HepG2 (cell line): Measurements from ENCODE around the gene PPP1R12A. TPM values are rescaled to one million over a fixed set of nuclear protein-coding genes. Genes with fewer than 3 reads are reported as not detected.

Experiments used
- ATAC-seq: fragments of 200-7000 bp; cut with Tn5 transposase; 3 replicates; pipeline ENCODE4 v1.9.1; 2020; ENCODE audit warnings: mild to moderate bottlenecking, moderate library complexity
- BruUV-seq: library from RNA; stranded (reverse); fragments of 400-500 nt; replicated peaks from 2 replicates; lab custom pipeline; 2021; lab: Mats Ljungman, UMichigan
- CTCF ChIA-PET: fragments of 300-600 bp; formaldehyde crosslinking; extraction: SDS; loops from one replicate; lab custom pipeline; 2021; ENCODE audit warnings: low total read pairs, inconsistent platforms, low intra/inter-chr PET ratio; lab: Yijun Ruan, JAX
- POLR2A ChIA-PET: fragments of 350-600 bp; sonication (Branson Sonifier 250); formaldehyde crosslinking; loops from one replicate; lab custom pipeline; 2020; ENCODE audit warnings: antibody characterized with exemption, inconsistent platforms; lab: Yijun Ruan, JAX
- DNase-seq: peaks from one replicate; pipeline ENCODE4 v3.0.0-alpha.2; 2015; ENCODE audit warnings: low spot score
- FAIRE-seq: peaks from 3 replicates; lab custom pipeline; 2011; peaks lifted over from hg19 to GRCh38; lab: Jason Lieb, UNC
- H2AFZ ChIP-seq: one replicate; pipeline ENCODE4 v1.6.1; 2011; ENCODE audit warnings: low read length, inconsistent platforms
- H3K27ac ChIP-seq: fragments of 300-600 bp; 3 replicates; pipeline ENCODE4 v1.8.0; 2011; ENCODE audit warnings: mixed run types, mild to moderate bottlenecking, mixed read lengths, low read length, inconsistent platforms; ENCODE audit not compliant: insufficient read depth; ENCODE audit errors: extremely low read length
- H3K27me3 ChIP-seq, 2 experiments: fragments of 200-600 bp in 1 of 2; 2 replicates in 1 of 2; 3 replicates in 1 of 2; pipeline versions ENCODE4 v1.6.0 to v1.8.0; 2011; ENCODE audit warnings: low read length in 2 of 2, mild to moderate bottlenecking in 2 of 2, moderate library complexity in 2 of 2, inconsistent platforms in 1 of 2; ENCODE audit not compliant: insufficient read depth in 2 of 2, control insufficient read depth in 1 of 2
- H3K36me3 ChIP-seq, 2 experiments: fragments of 200-600 bp in 1 of 2; replicated peaks in 1 of 2; 2 replicates in 1 of 2; 3 replicates in 1 of 2; pipeline versions ENCODE4 v1.5.1 to v1.8.0; 2011; ENCODE audit warnings: low read length in 2 of 2, inconsistent platforms in 1 of 2; ENCODE audit not compliant: insufficient read depth in 2 of 2, control insufficient read depth in 1 of 2
- H3K4me1 ChIP-seq: 2 replicates; pipeline ENCODE4 v1.5.1; 2012; ENCODE audit warnings: low read length, inconsistent platforms; ENCODE audit not compliant: insufficient read depth
- H3K4me2 ChIP-seq: 2 replicates; pipeline ENCODE4 v1.6.0; 2011; ENCODE audit warnings: low read depth, low read length, inconsistent platforms
- H3K4me3 ChIP-seq, 3 experiments: fragments of 200-600 bp in 1 of 3; sonication (generic), shearing (Covaris generic) in 1 of 3; replicated peaks in 1 of 3; 2 replicates each; pipeline ENCODE4 v1.5.1; 2011 to 2016; ENCODE audit warnings: low read length in 3 of 3, inconsistent platforms in 2 of 3, low read depth in 2 of 3, mild to moderate bottlenecking in 2 of 3, control low read depth in 1 of 3, mixed read lengths in 1 of 3; ENCODE audit not compliant: insufficient read depth in 1 of 3
- H3K79me2 ChIP-seq: one replicate; pipeline ENCODE4 v1.6.1; 2011; ENCODE audit warnings: low read length, inconsistent platforms; ENCODE audit not compliant: insufficient read depth
- H3K9ac ChIP-seq: 2 replicates; pipeline ENCODE4 v1.6.0; 2011; ENCODE audit warnings: mild to moderate bottlenecking, low read depth, low read length, inconsistent platforms; ENCODE audit not compliant: insufficient read depth
- H3K9me3 ChIP-seq: 2 replicates; pipeline ENCODE4 v1.5.1; 2012; ENCODE audit warnings: mild to moderate bottlenecking, low read length
- H4K20me1 ChIP-seq: 2 replicates; pipeline ENCODE4 v1.6.0; 2011; ENCODE audit warnings: inconsistent platforms, mild to moderate bottlenecking, low read length, moderate library complexity; ENCODE audit not compliant: insufficient read depth
- HIVEP1 ChIP-seq: sonication (generic); formaldehyde crosslinking; IDR thresholded peaks from 2 replicates; pipeline ENCODE4 v1.4.0; 2020; ENCODE audit warnings: mild to moderate bottlenecking, missing genetic modification reagents
- HOXD1 ChIP-seq: sonication (generic); formaldehyde crosslinking; IDR thresholded peaks from 2 replicates; pipeline ENCODE4 v1.5.0; 2020; ENCODE audit warnings: missing genetic modification reagents
- ISX ChIP-seq: sonication (generic); formaldehyde crosslinking; conservative IDR thresholded peaks from 2 replicates; pipeline ENCODE4 v1.5.0; 2020; ENCODE audit warnings: missing genetic modification reagents
- JUND ChIP-seq: sonication (generic); formaldehyde crosslinking; IDR thresholded peaks from 2 replicates; pipeline ENCODE4 v1.8.0; 2022; ENCODE audit warnings: mild to moderate bottlenecking, missing genetic modification reagents
- KAT8 ChIP-seq: IDR thresholded peaks from 2 replicates; pipeline ENCODE4 v1.6.1; 2016; ENCODE audit warnings: missing genetic modification reagents, missing compliant biosample characterization
- KDM1A ChIP-seq: IDR thresholded peaks from 2 replicates; pipeline ENCODE4 v1.6.1; 2016; ENCODE audit warnings: missing compliant biosample characterization
- PATZ1 ChIP-seq: sonication (generic); formaldehyde crosslinking; IDR thresholded peaks from 2 replicates; pipeline ENCODE4 v1.4.0; 2020; ENCODE audit warnings: missing genetic modification reagents
- PRPF4 ChIP-seq: fragments of 200-400 bp; formaldehyde crosslinking; IDR thresholded peaks from 2 replicates; pipeline ENCODE4 v1.6.1; 2016; ENCODE audit warnings: low read length, low read depth; ENCODE audit not compliant: poor library complexity, severe bottlenecking
- SIX4 ChIP-seq: sonication (generic); formaldehyde crosslinking; IDR thresholded peaks from 2 replicates; pipeline ENCODE4 v1.4.0; 2020; ENCODE audit warnings: missing genetic modification reagents
- SRSF4 ChIP-seq: fragments of 200-400 bp; formaldehyde crosslinking; IDR thresholded peaks from one replicate; pipeline ENCODE4 v1.6.1; 2018; ENCODE audit warnings: mild to moderate bottlenecking, low read depth, low read length, moderate library complexity; ENCODE audit not compliant: poor library complexity, severe bottlenecking
- ZBTB25 ChIP-seq: IDR thresholded peaks from 2 replicates; pipeline ENCODE4 v1.6.1; 2018; ENCODE audit warnings: missing genetic modification reagents
- ZNF552 ChIP-seq: sonication (generic); formaldehyde crosslinking; IDR thresholded peaks from 2 replicates; pipeline ENCODE4 v1.9.0; 2022; ENCODE audit warnings: missing genetic modification reagents, mild to moderate bottlenecking, borderline replicate concordance
- ZSCAN21 ChIP-seq: sonication (generic); formaldehyde crosslinking; IDR thresholded peaks from 2 replicates; pipeline ENCODE4 v1.8.0; 2022; ENCODE audit warnings: mild to moderate bottlenecking, missing genetic modification reagents, moderate library complexity, borderline replicate concordance
- WGBS: methylation state at CpG from one replicate; pipeline ENCODE4 v1.1.6; 2017; ENCODE audit warnings: low lambda C conversion rate; 5-methylcytosine and 5-hydroxymethylcytosine counted together
- in situ Hi-C: cut with HindIII; loops from 2 replicates; pipeline ENCODE4 v1.10.0; 2017; ENCODE audit warnings: low pct_unique_long_range_greater_than_20kb; ENCODE audit not compliant: extremely low pct_ligation_motif_present
- intact Hi-C: fragments of 100-400 bp; cut with micrococcal nuclease; formaldehyde crosslinking; loops from one replicate; pipeline ENCODE4 v1.10.0; 2022; ENCODE audit not compliant: unreplicated experiment
- polyA plus RNA-seq, 8 experiments: library from polyadenylated mRNA; depleted of rRNA in 3 of 8; stranded (reverse) in 7 of 8; unstranded in 1 of 8; fragments of >200 nt; fragmentation: Illumina TruSeq in 4 of 8; extraction: Trizol in 4 of 8; gene quantifications; 2 replicates each; pipeline versions ENCODE4 v1.2.1 to v1.2.3, GENCODE V29; 2011 to 2016; ENCODE audit warnings: low read depth in 4 of 8, missing spikeins in 1 of 8, mixed read lengths in 1 of 8; ENCODE audit not compliant: insufficient read depth in 1 of 8
- total RNA-seq, 5 experiments: library from RNA; depleted of rRNA; stranded (reverse); fragments of >200 nt; fragmentation: Illumina TruSeq; extraction: Trizol; gene quantifications; 2 replicates each; pipeline ENCODE4 v1.2.3, GENCODE V29; 2016; ENCODE audit warnings: low read depth in 1 of 5
- TF ChIP-seq, protein P1 (sequence below): sonication (generic); formaldehyde crosslinking; IDR thresholded peaks from 2 replicates; pipeline ENCODE4 v1.4.0; 2020; ENCODE audit warnings: missing genetic modification reagents
- TF ChIP-seq, protein P2 (sequence below): sonication (generic); formaldehyde crosslinking; IDR thresholded peaks from 2 replicates; pipeline ENCODE4 v1.9.0; 2021; ENCODE audit warnings: missing genetic modification reagents, borderline replicate concordance

The PPP1R12A gene
- total and polyA plus RNA-seq, 2 of the 13 experiments (the other 11 are each of a cell fraction or from before 2014, with no cell fraction given): 23.8 to 50.0 TPM

DNA sequence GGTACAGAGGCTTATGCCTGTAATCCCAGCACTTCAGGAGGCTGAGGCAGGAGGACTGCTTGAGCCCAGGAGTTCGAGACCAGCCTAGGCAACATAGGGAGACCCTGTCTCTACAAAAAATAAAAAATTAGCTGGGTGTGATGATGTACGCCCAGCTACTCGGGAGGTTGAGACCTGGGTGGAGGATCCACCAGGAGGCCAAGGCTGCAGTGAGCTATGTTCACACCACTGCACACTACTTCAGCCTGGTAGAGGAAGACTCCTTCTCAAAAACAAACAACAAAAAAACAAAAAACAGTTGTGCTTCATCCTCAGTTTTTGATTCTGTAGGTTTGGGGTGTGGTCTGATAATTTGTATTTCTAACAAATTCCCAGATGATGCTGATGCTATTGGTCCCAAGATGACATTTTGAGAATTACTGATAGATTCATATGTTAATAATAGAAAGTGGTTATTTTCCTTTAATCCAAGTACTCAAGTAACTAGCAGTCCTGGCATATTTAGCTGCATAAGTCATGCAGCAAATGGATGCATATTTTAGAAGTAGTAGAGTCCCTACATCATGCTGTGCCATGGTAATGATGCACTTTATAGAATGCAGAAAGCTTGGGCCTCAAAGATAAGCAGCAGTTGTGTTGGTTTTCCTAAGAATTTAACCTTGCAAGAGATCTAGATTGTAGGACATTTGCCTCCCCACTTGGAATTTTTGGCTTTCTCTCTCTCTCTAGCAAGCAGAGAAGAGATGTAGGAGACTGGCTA is 168.0 kb downstream of the PPP1R12A start (continued):
- TF ChIP-seq, protein P1, sequence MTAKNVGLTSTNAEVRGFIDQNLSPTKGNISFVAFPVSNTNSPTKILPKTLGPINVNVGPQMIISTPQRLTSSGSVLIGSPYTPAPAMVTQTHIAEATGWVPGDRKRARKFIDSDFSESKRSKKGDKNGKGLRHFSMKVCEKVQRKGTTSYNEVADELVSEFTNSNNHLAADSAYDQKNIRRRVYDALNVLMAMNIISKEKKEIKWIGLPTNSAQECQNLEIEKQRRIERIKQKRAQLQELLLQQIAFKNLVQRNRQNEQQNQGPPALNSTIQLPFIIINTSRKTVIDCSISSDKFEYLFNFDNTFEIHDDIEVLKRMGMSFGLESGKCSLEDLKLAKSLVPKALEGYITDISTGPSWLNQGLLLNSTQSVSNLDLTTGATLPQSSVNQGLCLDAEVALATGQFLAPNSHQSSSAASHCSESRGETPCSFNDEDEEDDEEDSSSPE: no peak
- TF ChIP-seq KDM1A: no peak
- TF ChIP-seq ISX (CRISPR knock-in tag): no peak
- no peak for TF ChIP-seq KAT8 (CRISPR knock-in tag)
- no peak for TF ChIP-seq SRSF4
- TF ChIP-seq, protein P2, sequence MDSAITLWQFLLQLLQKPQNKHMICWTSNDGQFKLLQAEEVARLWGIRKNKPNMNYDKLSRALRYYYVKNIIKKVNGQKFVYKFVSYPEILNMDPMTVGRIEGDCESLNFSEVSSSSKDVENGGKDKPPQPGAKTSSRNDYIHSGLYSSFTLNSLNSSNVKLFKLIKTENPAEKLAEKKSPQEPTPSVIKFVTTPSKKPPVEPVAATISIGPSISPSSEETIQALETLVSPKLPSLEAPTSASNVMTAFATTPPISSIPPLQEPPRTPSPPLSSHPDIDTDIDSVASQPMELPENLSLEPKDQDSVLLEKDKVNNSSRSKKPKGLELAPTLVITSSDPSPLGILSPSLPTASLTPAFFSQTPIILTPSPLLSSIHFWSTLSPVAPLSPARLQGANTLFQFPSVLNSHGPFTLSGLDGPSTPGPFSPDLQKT: no peak

GRCh38 chr12:79765157-79765556 is 169.7 kb downstream of the PPP1R12A start:
- no peaks in the 10 kb centered on the region for H3K4me1 ChIP-seq
- H3K79me2 ChIP-seq: no peaks in the 10 kb centered on the region
- POLR2A ChIA-PET: no interaction called here
- CTCF ChIA-PET: no interaction called here
- H3K27ac ChIP-seq: no peak overlapping the region
- no peak overlapping the region for H2AFZ ChIP-seq
- no peaks in the 10 kb centered on the region for H3K9me3 ChIP-seq
- no peak for ATAC-seq
- H4K20me1 ChIP-seq: no peaks in the 10 kb centered on the region; the same call in 1 of the 2 replicates
- H3K4me2 ChIP-seq: no peak overlapping the region
- 16% methylated on average over 1 of the region's 1 CpG for WGBS
- no peaks in the 10 kb centered on the region for H3K36me3 ChIP-seq
- BruUV-seq: no TSS peak
- no peak for FAIRE-seq
- DNase-seq: no peak
- in situ Hi-C loops: no loop called here
- H3K27me3 ChIP-seq: no peaks in the 10 kb centered on the region; a peak in 1 of 5 replicates
- no peak overlapping the region for H3K4me3 ChIP-seq
- H3K9ac ChIP-seq: no peak overlapping the region
- intact Hi-C loops: no loop called here
- TF ChIP-seq ZBTB25: no peak
- no peak for TF ChIP-seq JUND (CRISPR knock-in tag)
- no peak for TF ChIP-seq PRPF4
- TF ChIP-seq HIVEP1 (CRISPR knock-in tag): no peak
- no peak for TF ChIP-seq PATZ1
- no peak for TF ChIP-seq SIX4
- TF ChIP-seq ZSCAN21 (CRISPR knock-in tag): no peak
- no peak for TF ChIP-seq ZNF552 (CRISPR knock-in tag)
- TF ChIP-seq HOXD1 (CRISPR knock-in tag): no peak
